H1 (cell line): ENCODE results near the gene WDR1. TPM values are rescaled to one million over a fixed set of nuclear protein-coding genes. Genes with fewer than 3 reads are reported as not detected.

Source experiments
- BCL11A ChIP-seq, 2 experiments: IDR thresholded peaks; one replicate each; pipeline ENCODE4 v1.6.1; 2011; ENCODE audit warnings: low read depth in 2 of 2, low read length in 2 of 2, mild to moderate bottlenecking in 2 of 2
- CBX8 ChIP-seq: fragments of 300-800, 300-1000 bp; sonication (generic); IDR thresholded peaks from 2 replicates; pipeline ENCODE4 v1.7.1; 2016; ENCODE audit warnings: low read depth, low read length, borderline replicate concordance
- CEBPB ChIP-seq: IDR thresholded peaks from 2 replicates; pipeline ENCODE4 v1.6.1; 2012; ENCODE audit warnings: low read depth, low read length
- CHD2 ChIP-seq: IDR thresholded peaks from 2 replicates; pipeline ENCODE4 v1.6.1; 2012; ENCODE audit warnings: low read length, improper control_type of control experiment
- CREB1 ChIP-seq: IDR thresholded peaks from 2 replicates; pipeline ENCODE4 v1.6.1; 2012; ENCODE audit warnings: inconsistent platforms
- E2F6 ChIP-seq: IDR thresholded peaks from 2 replicates; pipeline ENCODE4 v1.6.1; 2012; ENCODE audit warnings: inconsistent platforms
- EP300 ChIP-seq, 2 experiments: IDR thresholded peaks; 1 replicate in 1 of 2; 2 replicates in 1 of 2; pipeline ENCODE4 v1.6.1; 2011 to 2012; ENCODE audit warnings: low read depth in 2 of 2, low read length in 2 of 2, mild to moderate bottlenecking in 2 of 2, borderline replicate concordance in 1 of 2, inconsistent platforms in 1 of 2, moderate library complexity in 1 of 2
- HDAC6 ChIP-seq: IDR thresholded peaks from one replicate; pipeline ENCODE4 v1.7.1; 2012; ENCODE audit warnings: low read depth, mild to moderate bottlenecking, inconsistent platforms, low read length, moderate library complexity
- JUND ChIP-seq: IDR thresholded peaks from 2 replicates; pipeline ENCODE4 v1.6.1; 2011; ENCODE audit warnings: mild to moderate bottlenecking, improper control_type of control experiment, low read length
- KDM1A ChIP-seq: fragments of 200-600, 300-600 bp; sonication (generic); IDR thresholded peaks from 2 replicates; pipeline ENCODE4 v1.7.1; 2016; ENCODE audit warnings: mild to moderate bottlenecking, low read length, borderline replicate concordance
- KDM5A ChIP-seq: fragments of 200-600 bp; IDR thresholded peaks from 2 replicates; pipeline ENCODE4 v1.7.1; 2012; ENCODE audit warnings: mild to moderate bottlenecking, low read length, inconsistent platforms, mixed read lengths
- NANOG ChIP-seq: IDR thresholded peaks from 2 replicates; pipeline ENCODE4 v1.6.1; 2011; ENCODE audit warnings: low read length, low read depth, mild to moderate bottlenecking, inconsistent platforms; ENCODE audit not compliant: insufficient read depth, poor library complexity, severe bottlenecking
- RFX5 ChIP-seq: IDR thresholded peaks from 2 replicates; pipeline ENCODE4 v1.6.1; 2011; ENCODE audit warnings: low read depth, low read length, improper control_type of control experiment, borderline replicate concordance
- RXRA ChIP-seq: IDR thresholded peaks from 2 replicates; pipeline ENCODE4 v1.6.1; 2011; ENCODE audit warnings: low read depth, mild to moderate bottlenecking, low read length, moderate library complexity; ENCODE audit not compliant: insufficient read depth
- SAP30 ChIP-seq: fragments of 300-600 bp; sonication (generic); IDR thresholded peaks from 2 replicates; pipeline ENCODE4 v1.7.1; 2012; ENCODE audit warnings: low read length, moderate library complexity, mild to moderate bottlenecking, inconsistent platforms; ENCODE audit not compliant: insufficient read depth, insufficient replicate concordance
- SIX5 ChIP-seq: IDR thresholded peaks from 2 replicates; pipeline ENCODE4 v1.6.1; 2011; ENCODE audit warnings: mild to moderate bottlenecking, low read depth, low read length
- SRF ChIP-seq: IDR thresholded peaks from 2 replicates; pipeline ENCODE4 v1.6.1; 2011; ENCODE audit warnings: mild to moderate bottlenecking, low read depth, low read length, moderate library complexity
- TAF7 ChIP-seq: optimal IDR thresholded peaks from 2 replicates; pipeline ENCODE3; 2011; ENCODE audit warnings: low read depth, mild to moderate bottlenecking, inconsistent platforms, low read length, moderate library complexity, borderline replicate concordance
- TCF12 ChIP-seq: IDR thresholded peaks from 2 replicates; pipeline ENCODE4 v1.6.1; 2011; ENCODE audit warnings: low read depth, mild to moderate bottlenecking, low read length
- TEAD4 ChIP-seq: IDR thresholded peaks from 2 replicates; pipeline ENCODE4 v1.6.1; 2012; ENCODE audit warnings: low read depth, low read length, inconsistent platforms, mixed read lengths
- polyA plus RNA-seq, 7 experiments: library from polyadenylated mRNA; depleted of rRNA in 3 of 7; stranded (reverse) in 5 of 7; unstranded in 2 of 7; fragments of >200 nt in 5 of 7; fragments of 200-250 nt in 2 of 7; gene quantifications; 1 replicate in 5 of 7; 2 replicates in 1 of 7; 4 replicates in 1 of 7; pipeline versions ENCODE4 v1.2.1 to v1.2.3, GENCODE V29; 2011 to 2013; ENCODE audit warnings: missing spikeins in 2 of 7, mixed read lengths in 2 of 7
- total RNA-seq: library from RNA; stranded (reverse); fragmentation: NEBNext Ultra II Directional; extraction: Animal tissue kit (Norgen Biotek cat#: 25700); gene quantifications from 2 replicates; pipeline ENCODE4 v1.2.1, GENCODE V29; 2021
- TF ChIP-seq, protein P1 (sequence below), 3 experiments: IDR thresholded peaks; 1 replicate in 2 of 3; 2 replicates in 1 of 3; pipeline versions ENCODE4 v1.5.1 to v1.6.1; 2011; ENCODE audit warnings: low read length in 3 of 3, mild to moderate bottlenecking in 3 of 3, inconsistent platforms in 2 of 3, low read depth in 1 of 3, moderate library complexity in 1 of 3; ENCODE audit not compliant: insufficient read depth in 1 of 3; ENCODE audit errors: control extremely low read depth in 1 of 3

WDR1 gene
- total and polyA plus RNA-seq, 2 of the 8 experiments (the other 6 are each of a cell fraction or from before 2014, with no cell fraction given), result 315 to 377 TPM

GRCh38 chr4:10063544-10064300 is 52.9 kb downstream of the WDR1 start (continued):
- TF ChIP-seq CBX8 (no peak), CHD2 (no peak), KDM1A (peak; percentile 77; the same call in 1 of the 2 replicates), RFX5 (no peak), CREB1 (no peak), SRF (no peak), TCF12 (0 out of 2 replicates have a peak, but pooled peaks have one; percentile 3), E2F6 (no peak), KDM5A (no peak), RXRA (no peak), TAF7 (peak; percentile 50), SIX5 (no peak), BCL11A (IDR thresholded peaks at IDR 0.05; ENCODE audit: low read depth in 2 of 2, low read length in 2 of 2) (peak; percentile 34 to 39), TEAD4 (0 out of 2 replicates have a peak, but pooled peaks have one; percentile 33), NANOG (peak; percentile 86), CEBPB (no peak; the same call in 1 of the 2 replicates), HDAC6 (no peak), EP300 (IDR thresholded peaks at IDR 0.05; ENCODE audit: borderline replicate concordance in 1 of 2, low read depth in 2 of 2, low read length in 2 of 2) (peak in 1 of 2 experiments; percentile 63; a peak in 1 of 3 replicates), SAP30 (no peak), JUND (peak; percentile 89)
- TF ChIP-seq, protein P1, sequence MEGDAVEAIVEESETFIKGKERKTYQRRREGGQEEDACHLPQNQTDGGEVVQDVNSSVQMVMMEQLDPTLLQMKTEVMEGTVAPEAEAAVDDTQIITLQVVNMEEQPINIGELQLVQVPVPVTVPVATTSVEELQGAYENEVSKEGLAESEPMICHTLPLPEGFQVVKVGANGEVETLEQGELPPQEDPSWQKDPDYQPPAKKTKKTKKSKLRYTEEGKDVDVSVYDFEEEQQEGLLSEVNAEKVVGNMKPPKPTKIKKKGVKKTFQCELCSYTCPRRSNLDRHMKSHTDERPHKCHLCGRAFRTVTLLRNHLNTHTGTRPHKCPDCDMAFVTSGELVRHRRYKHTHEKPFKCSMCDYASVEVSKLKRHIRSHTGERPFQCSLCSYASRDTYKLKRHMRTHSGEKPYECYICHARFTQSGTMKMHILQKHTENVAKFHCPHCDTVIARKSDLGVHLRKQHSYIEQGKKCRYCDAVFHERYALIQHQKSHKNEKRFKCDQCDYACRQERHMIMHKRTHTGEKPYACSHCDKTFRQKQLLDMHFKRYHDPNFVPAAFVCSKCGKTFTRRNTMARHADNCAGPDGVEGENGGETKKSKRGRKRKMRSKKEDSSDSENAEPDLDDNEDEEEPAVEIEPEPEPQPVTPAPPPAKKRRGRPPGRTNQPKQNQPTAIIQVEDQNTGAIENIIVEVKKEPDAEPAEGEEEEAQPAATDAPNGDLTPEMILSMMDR (IDR thresholded peaks at IDR 0.05; ENCODE audit: control extremely low read depth in 1 of 3, insufficient read depth in 1 of 3, low read depth in 1 of 3, low read length in 3 of 3), result peak; percentile 52 to 87 (median 69)
